CD4-positive, alpha-beta T cell treated with Interleukin-10 for 1 hour (primary cell): ENCODE measurements around the gene TENM4.

Source experiments
- DNase-seq: peaks from one replicate; pipeline ENCODE4 v3.0.0-alpha.2; 2020

Gene TENM4

GRCh38 chr11:79336797-79337517 is 103.9 kb downstream of the TENM4 start:
- DNase-seq = no peak

- DNase-seq = no peak
These were observed 105.1 kb downstream of the TENM4 start for GRCh38 chr11:79335681-79336080.

DNA sequence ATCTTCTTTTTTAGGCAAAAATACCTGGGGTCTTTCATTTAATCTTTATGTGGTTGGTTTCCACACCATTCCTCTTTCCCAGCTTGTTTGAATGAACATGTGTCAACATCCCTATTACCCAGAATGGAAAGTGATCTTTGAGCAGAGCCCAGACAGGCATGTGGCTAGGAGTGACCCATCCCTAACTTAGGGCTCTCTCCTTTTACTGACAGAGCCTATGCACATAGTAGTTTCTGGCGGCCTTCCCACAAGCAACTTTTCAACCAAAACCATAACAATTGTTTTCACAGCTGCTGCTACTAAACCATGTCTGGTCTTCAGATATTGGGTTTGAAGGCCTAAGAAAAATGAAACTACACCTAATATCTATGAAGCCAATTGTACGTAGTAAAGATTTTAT is 107.5 kb downstream of the TENM4 start:
- DNase-seq = no peak

GRCh38 chr11:79332017-79332416 is 108.8 kb downstream of the TENM4 start:
- DNase-seq = no peak

- DNase-seq = no peak
These were observed 109.5 kb downstream of the TENM4 start for GRCh38 chr11:79331203-79331901.

GRCh38 chr11:79330651-79331050 is 110.2 kb downstream of the TENM4 start:
- no peak for DNase-seq

DNA sequence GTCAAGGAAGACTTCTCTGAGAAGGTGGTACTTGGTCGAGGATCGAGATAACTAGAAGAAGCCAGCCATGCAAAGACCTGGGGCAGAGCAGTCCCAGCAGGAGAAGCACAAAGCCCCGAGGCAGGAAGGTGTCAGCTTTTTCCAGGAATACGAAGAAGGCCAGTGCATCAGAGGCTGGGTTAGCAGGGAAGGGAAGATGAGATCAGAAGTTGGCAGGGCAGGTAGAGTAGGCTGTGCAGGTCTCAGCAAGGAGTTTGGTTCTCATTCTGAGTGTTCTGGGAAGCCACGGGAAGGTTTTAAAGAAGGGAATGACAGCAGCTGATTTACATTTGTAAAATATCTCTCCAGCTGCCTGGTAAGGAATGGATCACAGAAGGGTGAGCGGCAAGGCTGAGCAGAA is 111.3 kb downstream of the TENM4 start:
- DNase-seq = no peak

DNA sequence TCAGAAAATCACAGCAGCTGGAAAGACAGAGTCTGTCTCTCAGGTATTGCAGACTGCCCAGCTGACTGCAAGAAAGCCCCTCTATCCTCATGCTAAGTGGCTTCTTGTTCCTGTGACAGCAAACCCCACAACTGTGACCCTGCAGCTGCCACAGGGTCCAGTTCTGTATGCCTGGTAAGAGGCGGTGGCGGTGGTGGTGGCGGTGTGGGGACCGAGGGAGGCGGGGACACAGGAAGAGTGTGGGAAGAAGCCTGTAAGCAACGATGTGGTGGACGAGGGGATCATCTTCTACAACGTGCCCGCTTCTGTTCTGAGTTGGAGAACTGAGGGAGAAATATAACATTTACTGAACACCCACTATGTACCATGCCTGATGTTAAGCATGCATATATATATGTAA is 112.4 kb downstream of the TENM4 start:
- DNase-seq = no peak

GRCh38 chr11:79325851-79326250 is 115.0 kb downstream of the TENM4 start:
- no peak for DNase-seq

GRCh38 chr11:79321263-79321662 is 119.6 kb downstream of the TENM4 start:
- DNase-seq = no peak

DNA sequence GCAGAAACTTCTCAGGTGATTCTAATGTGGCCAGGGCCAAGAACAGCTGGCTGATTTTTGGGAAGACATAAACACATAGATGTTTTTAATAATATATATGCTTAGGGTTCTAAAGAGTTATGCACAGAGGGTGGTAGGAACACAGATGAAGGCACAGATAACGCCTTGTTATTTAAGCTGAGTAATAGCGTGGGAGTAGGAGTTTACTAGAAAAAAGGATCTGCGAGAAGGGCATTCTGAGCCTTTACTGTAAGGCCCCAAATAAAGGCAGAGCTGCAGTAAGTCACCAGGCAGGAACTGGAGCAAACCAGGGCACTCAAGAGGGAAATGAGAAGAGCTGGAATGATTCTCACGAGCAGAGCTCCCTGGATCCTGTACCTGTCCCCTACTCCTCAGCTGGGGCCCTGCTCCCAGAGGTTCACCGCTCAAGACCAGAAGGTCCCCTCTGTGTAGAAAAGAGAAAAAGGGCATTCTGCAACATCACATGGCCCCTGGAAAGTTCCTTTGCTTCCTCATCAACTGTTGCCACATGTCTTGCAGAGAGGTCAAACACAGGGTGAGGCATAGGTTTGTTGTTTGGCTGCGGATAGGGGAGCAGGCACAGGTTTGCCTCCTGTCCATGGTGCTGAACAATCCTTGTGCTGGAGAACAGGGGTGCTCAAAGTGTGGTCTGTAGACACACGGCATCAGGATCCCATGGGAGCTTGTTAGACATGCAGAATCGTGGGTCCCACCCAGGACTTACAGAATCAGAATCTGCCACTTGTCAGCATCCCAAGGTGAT is 125.7 kb downstream of the TENM4 start:
- DNase-seq = no peak

DNA sequence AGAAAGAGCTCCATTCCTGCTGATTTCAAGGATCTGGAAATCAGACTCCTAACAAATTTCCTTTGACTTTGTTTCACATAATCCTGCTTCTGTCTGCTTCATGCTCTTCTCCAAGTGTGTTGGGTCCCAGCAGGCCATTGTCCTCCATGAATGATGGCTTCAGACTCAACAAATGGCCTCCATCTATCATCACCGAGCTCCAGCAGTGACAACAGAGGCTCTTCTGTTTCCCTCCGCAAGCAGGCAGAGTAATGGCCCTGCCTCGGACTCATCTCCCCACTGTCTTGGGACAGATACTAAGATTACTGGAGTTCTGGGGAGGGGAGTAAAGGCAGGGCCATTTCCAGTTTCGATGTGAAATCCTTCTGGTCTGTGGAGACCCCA is 127.3 kb downstream of the TENM4 start:
- DNase-seq = no peak

GRCh38 chr11:79312617-79313529 is 128.0 kb downstream of the TENM4 start:
- no peak for DNase-seq

GRCh38 chr11:79311461-79311860 is 129.4 kb downstream of the TENM4 start:
- no peak for DNase-seq

DNA sequence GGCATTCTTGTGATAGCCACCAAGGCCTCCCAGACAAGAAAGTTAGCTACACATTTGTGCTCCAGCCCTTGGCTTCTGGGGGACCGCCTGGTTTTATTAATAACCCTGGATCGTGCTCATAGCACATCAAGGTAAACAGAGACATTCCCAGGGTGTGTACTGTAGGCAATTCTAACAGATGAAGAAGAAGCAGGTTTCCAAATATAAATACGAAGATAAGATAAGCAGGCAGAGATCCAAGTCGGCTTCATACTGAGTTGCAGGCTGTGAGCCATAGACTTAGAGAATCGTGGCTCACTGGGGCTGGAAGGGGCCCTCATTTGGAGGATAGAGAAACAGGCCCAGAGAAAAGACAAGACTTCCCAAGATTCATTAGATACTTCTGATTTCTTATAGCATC is 131.4 kb downstream of the TENM4 start:
- DNase-seq = no peak

- DNase-seq = no peak
These were observed 132.4 kb downstream of the TENM4 start for GRCh38 chr11:79308429-79308828.

DNA sequence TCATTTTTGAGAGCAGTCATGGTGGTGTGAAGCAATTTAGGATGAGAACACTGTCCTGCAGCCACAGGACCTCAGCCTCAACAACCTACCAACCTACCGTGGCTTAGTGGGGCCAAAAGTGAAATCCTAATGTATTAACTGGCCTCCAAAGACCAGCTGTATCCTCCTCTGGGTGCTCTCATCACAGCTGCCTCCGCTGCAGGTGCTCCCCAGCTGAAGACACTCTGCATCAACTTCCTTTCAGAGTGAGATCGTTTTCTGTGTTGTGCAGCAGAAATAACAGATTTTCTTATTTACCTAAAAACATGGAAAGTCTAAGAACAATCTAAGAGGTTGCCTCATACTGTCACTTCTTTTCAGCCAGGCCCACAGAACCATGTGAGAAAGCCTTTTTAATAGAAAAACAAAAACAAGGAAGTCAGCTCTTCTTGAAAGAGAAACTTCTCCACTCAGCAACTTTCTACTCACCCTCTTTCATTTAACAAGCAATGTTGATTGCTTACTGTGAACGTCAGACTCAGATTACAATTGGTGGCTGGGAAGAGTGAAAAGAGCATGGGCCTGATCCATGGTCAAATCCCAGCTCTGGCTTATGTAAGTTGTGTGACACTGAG is 136.1 kb downstream of the TENM4 start:
- no peak for DNase-seq

DNA sequence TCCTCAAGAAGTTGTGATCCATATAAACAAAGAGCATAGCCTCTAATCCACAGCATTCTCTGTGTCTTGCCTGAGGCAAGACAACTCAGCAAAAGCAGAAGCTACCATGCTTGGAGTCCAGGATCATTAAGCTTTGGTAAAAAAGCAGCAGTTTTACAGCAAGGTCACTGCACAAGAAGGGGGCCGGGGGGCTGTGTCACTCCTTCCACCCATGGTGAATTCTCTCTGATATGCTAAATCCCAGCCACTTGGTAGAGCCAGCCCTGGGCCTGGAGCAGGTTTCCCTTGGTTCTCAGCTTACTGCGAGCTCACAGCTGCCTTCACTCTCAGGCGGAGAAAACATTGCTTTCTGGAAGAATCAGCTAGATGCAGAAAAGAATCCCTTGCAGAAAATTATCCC is 144.7 kb downstream of the TENM4 start:
- no peak for DNase-seq

DNA sequence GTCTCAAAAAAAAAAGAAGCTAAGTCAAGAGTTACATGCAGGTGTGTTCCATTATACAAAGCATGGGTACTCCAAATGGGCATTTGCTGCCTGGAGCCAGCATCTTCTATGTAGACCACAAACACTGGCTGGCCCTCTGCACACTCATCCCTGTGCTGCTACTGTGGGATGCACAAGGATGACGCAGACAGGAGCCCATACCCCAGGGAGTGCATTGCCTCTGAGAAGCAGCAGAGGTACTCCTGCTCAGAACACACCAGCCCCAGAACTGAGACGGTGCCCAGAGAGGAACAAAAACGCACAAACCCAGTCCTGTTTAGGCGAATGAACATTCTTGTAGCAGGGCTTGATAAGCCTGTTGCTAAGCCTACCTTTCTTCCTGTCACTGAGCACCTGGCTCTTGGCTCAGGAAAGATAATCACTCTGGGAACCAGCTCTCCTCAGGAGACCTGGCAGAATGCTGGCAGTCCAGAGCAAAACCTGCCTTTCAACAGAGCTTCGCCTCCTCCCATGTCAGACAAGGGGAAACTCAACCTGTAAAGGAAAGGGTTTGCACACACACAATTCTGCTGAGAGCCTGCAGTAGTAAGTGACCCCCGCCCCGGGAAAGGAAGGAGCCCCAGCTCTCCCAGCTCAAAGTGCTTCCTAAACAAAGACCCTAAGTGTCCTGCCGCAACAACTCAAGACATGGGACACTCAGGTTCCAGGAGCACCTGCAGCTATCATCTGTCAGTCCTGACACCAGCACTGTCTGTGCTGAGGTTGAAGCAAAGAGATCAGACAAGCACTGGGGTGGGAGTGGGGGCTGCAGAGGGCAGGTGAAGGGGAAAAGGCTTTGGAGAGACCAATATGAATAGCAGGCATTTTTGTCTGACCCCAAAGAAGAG is 145.7 kb downstream of the TENM4 start:
- DNase-seq = no peak

DNA sequence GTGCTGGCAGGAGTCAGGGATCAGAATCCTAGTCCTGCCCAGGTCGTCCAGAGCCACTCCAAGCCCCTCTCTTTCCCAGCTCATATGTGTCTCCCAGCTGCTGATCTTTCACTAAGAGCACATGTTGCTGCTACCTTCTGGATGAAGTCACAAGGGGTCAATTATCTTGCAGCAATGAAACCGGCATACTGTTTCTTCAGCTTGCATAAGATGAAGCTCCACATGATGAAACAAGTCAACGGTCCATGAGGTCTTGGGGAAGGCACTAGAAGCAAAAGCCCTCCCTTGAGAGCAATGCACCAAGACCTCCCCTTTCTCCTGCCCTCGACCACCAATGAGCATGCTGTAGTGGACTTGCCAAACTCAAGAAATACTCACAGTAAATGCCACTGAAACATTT is 148.9 kb downstream of the TENM4 start:
- DNase-seq = no peak

- DNase-seq = no peak
These were observed 150.1 kb downstream of the TENM4 start for GRCh38 chr11:79290761-79291160.
